Keratinocyte (primary cell): ENCODE results near the gene NSMCE1.

Experiments used
- EZH2 ChIP-seq: IDR thresholded peaks from one replicate; pipeline ENCODE4 v1.6.1; 2012; ENCODE audit warnings: inconsistent platforms, mild to moderate bottlenecking, low read length, moderate library complexity
- TF ChIP-seq, protein P1 (sequence below), 3 experiments: IDR thresholded peaks in 1 of 3; conservative IDR thresholded peaks in 1 of 3; optimal IDR thresholded peaks in 1 of 3; 2 replicates in 2 of 3; 3 replicates in 1 of 3; pipeline versions ENCODE3 to v1.5.1; 2011; ENCODE audit warnings: low read length in 3 of 3, mild to moderate bottlenecking in 3 of 3, moderate library complexity in 2 of 3, control low read depth in 1 of 3, inconsistent platforms in 1 of 3; ENCODE audit not compliant: insufficient read depth in 2 of 3; ENCODE audit errors: extremely low read depth in 1 of 3

DNA sequence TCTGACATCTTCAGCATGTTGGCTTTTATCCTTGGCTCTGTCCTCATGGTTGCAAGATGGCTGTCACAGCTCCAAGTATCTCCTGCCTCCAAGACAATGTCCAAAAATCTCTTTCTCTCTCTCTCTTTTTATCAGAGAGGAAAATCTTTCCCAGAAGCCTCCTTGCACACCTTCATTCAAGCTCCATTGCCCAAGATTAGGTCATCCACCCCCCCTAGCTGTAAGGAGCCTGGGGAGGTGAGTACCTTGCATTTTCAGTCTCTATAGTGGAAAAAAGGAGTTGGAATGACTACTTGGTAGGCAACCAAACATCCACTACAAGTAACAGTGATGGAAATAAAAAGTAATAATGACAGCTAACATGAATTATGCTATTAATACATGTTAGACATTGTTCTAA is 22.0 kb upstream of the NSMCE1 start:
- TF ChIP-seq EZH2, result no peak
- TF ChIP-seq, protein P1, sequence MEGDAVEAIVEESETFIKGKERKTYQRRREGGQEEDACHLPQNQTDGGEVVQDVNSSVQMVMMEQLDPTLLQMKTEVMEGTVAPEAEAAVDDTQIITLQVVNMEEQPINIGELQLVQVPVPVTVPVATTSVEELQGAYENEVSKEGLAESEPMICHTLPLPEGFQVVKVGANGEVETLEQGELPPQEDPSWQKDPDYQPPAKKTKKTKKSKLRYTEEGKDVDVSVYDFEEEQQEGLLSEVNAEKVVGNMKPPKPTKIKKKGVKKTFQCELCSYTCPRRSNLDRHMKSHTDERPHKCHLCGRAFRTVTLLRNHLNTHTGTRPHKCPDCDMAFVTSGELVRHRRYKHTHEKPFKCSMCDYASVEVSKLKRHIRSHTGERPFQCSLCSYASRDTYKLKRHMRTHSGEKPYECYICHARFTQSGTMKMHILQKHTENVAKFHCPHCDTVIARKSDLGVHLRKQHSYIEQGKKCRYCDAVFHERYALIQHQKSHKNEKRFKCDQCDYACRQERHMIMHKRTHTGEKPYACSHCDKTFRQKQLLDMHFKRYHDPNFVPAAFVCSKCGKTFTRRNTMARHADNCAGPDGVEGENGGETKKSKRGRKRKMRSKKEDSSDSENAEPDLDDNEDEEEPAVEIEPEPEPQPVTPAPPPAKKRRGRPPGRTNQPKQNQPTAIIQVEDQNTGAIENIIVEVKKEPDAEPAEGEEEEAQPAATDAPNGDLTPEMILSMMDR (optimal IDR thresholded peaks at IDR 0.05 in 1 of 3, IDR thresholded peaks at IDR 0.05 in 1 of 3, conservative IDR thresholded peaks at IDR 0.05 in 1 of 3; ENCODE audit: extremely low read depth in 1 of 3, insufficient read depth in 2 of 3, low read length in 3 of 3), result no peak
